Posterior vena cava (tissue), 2 donors: ENCODE results near the gene OVCA2. TPM values are rescaled to one million over a fixed set of nuclear protein-coding genes. Genes with fewer than 3 reads are reported as not detected.
"Not testable (repeated sequence)": the region's sequence is repeated elsewhere in the genome, so short reads cannot be mapped to it uniquely, and the experiment has no call there.

Experiments used
- DNase-seq: peaks from one replicate; pipeline ENCODE4 v3.0.0-alpha.2; 2020; ENCODE audit warnings: low spot score
- intact Hi-C, 2 donors: fragments of 100-400 bp; cut with DNase I; formaldehyde crosslinking; loops; one replicate each; pipeline versions ENCODE4 v1.14.1 to v1.14.2; 2022 to 2023
- total RNA-seq, 2 donors: library from RNA; stranded (reverse); fragmentation: NEBNext Ultra II Directional; extraction: Animal tissue kit (Norgen Biotek cat#: 25700); gene quantifications; one replicate each; pipeline ENCODE4 v1.2.1, GENCODE V29; 2021
- donor health status: DM: yes; HTN: yes; CAD: no.
- donor health status: DM: yes; HTN: yes; CAD: no.

OVCA2 gene
- total RNA-seq, 2 donors from 2014 or later, result 17.4 to 21.2 TPM

- intact Hi-C loops, result no loop called here
- no peak for DNase-seq
Measured at GRCh38 chr17:2012499-2012898, 29.3 kb upstream of the OVCA2 start.

GRCh38 chr17:2013220-2013993 is 28.4 kb upstream of the OVCA2 start:
- DNase-seq, intact Hi-C loops: not testable (repeated sequence)

DNA sequence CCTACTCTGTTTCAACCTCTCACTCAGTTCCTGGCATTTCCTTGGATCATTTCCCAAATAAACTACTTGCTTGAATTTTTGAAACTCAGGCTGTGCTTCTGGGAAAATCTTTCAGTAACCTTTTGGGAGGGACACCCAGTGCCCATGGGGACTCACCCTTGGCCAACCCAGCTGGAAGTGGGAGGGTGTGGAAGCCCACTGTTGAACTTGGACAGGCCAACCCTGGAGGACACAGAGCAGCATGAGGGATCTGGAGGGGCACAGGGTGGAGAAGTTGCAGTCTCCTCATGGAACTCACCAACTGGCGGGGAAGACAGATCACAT is 27.9 kb upstream of the OVCA2 start:
- no peak for DNase-seq
- intact Hi-C loops, result no loop called here

DNA sequence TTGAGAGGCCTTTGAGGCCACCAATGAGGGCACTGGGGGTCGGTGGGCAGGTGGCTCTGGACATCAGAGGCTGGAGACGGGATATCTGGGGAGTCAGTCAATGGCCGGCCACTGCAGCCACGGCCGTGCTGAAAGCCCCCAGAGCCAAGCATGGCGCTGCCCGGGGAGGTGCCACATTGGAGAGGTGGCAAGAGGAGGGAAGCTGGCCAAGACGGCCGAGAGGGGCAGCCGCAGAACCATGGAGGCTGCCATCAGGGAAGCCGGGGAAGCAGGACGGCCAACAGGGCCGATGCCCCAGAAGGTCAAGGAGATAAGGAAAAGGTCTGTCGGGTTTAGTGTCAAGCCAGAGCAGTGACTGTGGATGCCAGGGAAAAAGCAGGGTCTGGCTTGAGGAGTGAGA is 26.5 kb upstream of the OVCA2 start:
- DNase-seq, result no peak
- intact Hi-C loops, result no loop called here

GRCh38 chr17:2016494-2016893 is 25.3 kb upstream of the OVCA2 start:
- no peak for DNase-seq
- intact Hi-C loops, result no loop called here

DNA sequence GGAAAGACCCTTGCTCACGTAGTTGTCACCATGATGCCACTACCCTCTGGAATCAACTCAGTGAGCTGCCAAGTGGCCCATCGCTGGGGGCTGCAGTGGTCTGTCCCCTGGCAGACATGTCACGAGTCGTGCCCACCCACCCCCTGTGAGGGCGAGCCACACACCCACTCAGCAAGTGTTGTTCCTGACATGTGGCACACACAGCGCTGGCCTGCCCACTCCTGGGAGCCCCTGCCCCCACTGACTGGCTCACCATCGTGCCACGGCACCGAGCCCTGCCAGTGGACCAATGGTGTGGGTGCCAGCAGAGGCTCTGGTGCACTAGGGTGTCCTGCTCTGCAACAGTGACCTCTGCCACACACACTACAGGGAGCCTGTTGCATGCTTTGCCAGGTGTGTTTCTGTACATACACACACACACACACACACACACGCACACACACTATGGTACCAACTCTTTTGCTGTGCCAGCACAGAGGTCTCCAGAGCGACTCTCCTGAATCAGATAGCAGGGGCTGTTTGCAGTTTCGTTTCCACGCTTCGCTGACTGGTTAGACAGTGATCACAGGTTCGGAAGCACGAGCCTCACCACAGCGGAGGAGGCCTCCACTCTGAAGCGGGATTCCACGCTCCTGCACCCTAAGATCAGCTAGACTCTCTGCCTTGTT is 24.4 kb upstream of the OVCA2 start:
- intact Hi-C loops, result no loop called here
- no peak for DNase-seq

- no peak for DNase-seq
- intact Hi-C loops, result no loop called here
Measured at GRCh38 chr17:2018716-2019510, 22.9 kb upstream of the OVCA2 start.

DNA sequence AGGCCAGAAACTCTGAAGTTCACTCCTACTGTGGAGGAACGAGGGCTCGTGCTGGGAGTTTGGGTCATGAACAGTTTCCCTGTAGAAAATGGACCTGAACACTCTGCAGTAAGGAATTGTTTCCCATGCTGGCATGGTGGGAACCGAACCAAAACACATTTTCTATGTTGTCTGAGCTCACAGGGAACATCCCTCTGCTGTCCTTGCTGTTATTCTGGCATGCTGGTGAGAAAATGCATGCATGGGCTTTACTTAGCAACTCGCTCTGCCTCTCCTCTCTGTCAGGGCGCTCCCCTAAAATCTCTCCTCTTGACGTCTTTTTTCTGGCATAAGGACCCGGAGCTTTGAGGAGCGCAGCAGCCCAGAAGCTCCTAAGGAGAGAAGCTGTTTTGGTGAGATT is 22.1 kb upstream of the OVCA2 start:
- DNase-seq, result no peak
- intact Hi-C loops, result loop anchor here (5.0 to 10.0 kb wide), 2 partner anchors 45 to 102 kb away; no protein-coding TSS in a partner anchor

DNA sequence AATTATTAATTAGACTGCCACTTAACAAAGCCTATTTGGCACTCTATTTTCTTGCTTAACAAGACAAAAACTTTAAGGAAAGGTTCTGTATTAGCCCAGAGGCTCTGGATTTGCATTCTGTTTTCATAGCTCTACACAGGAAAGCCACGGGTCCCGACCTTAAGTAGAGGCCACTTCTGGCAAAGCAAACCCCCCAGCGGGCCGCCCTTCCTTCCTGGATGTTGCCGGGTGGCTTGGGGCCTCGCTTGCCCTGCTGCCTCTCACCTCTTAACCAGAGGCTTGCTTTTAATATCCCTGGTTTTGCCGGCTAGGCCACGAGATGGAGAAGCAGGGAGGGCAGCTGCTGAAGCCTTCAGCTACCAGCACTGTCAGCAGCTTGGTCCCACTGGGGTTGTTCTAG is 21.1 kb upstream of the OVCA2 start:
- DNase-seq, result no peak
- intact Hi-C loops, result loop anchor here (5.0 to 10.0 kb wide), 2 partner anchors 46 to 103 kb away; no protein-coding TSS in a partner anchor

GRCh38 chr17:2022647-2023240 is 19.1 kb upstream of the OVCA2 start:
- intact Hi-C loops, result loop anchor here (5.0 to 10.0 kb wide), 2 partner anchors 48 to 105 kb away; no protein-coding TSS in a partner anchor

GRCh38 chr17:2023256-2023655 is 18.6 kb upstream of the OVCA2 start:
- intact Hi-C loops, result loop anchor here (5.0 to 10.0 kb wide), 2 partner anchors 48 to 106 kb away; no protein-coding TSS in a partner anchor

More at GRCh38 chr17:2022647-2023240, 19.1 kb upstream of the OVCA2 start:
- DNase-seq, result no peak

DNA sequence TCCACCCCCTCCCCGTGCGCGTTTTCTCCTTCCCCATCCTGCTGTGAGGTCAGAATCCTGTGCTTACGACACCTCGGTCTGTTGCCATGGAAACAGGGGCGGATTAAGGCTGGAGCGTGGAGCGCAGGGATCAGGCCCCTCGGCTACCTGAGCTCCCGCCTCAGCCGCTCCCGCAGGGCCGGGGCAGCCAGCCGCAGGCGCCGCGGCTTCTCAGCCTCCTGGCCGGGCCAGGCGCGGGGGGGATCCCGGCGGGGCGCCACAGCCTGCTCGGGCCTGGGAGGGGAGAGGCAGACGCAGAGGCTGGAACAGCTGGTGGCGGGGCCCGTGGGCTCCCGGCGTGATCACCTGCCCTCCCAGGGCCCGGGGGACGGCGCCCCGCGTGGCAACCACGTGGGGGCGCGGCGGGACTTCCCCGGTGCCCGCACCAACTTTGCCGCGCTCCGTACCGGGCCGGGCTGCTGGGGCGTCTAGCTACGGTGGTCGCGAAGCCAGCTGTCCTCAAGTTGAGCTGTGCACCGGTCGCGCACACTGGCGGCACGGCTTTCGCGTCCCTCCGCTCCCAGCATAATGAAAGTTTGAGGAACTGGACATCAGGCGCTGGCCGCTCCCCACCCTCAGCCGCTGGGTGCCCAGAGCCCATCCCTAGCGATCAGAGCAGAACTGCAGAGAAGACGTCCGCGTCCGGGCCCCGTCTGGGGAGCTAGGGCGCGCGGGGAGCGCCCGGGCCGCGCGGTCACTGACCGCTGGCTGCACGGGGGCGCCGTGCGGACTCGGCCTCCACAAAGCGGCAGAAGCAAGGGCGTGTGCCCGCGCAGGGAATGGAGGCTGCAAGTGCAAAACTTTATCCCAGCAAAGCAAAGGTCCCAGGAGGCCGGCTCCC is 17.9 kb upstream of the OVCA2 start:
- DNase-seq, result peak; percentile 90
- intact Hi-C loops, result loop anchor here (5.0 to 10.0 kb wide), 2 partner anchors 49 to 107 kb away; no protein-coding TSS in a partner anchor

More at GRCh38 chr17:2023256-2023655, 18.6 kb upstream of the OVCA2 start:
- no peak for DNase-seq

GRCh38 chr17:2024572-2025219 is 17.1 kb upstream of the OVCA2 start:
- intact Hi-C loops, result loop anchor here (5.0 to 10.0 kb wide), 3 partner anchors 50 to 117 kb away; no protein-coding TSS in a partner anchor
- DNase-seq, result no peak

DNA sequence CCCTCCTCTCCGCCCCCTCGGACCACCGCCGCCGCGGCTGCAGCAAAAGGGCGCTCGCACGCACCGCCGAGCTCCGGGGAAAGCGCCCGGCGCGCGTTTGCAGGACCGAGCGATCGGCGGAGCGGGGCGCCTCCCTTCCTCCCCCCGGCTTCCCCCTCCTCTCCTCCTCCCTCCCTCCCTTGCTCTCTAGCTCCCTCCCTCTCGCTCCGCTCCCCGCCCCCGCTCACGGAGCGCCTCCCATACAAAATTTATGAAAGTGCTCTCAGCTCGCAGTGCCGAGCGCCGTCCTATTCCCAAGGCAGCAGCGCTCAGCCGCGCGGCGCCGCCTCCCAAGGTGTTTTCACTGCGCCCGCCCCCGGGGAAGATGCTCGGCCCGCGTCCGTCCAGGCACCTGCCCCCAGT is 16.6 kb upstream of the OVCA2 start, which contains the start of gene RTN4RL1:
Gene RTN4RL1 (minus strand): TSS at position 115 of the 402 bp plus-strand sequence. CDS start 469 bp downstream, outside the sequence.
- intact Hi-C loops, result loop anchor here in 1 of 2 donors (5.0 to 10.0 kb wide), 2 partner anchors 50 to 118 kb away; no protein-coding TSS in a partner anchor
- peak; percentile 91 for DNase-seq

GRCh38 chr17:2025622-2026309 is 16.1 kb upstream of the OVCA2 start:
- DNase-seq, result peak; percentile 91
- intact Hi-C loops, result loop anchor here in 1 of 2 donors (5.0 to 10.0 kb wide), 2 partner anchors 51 to 118 kb away; no protein-coding TSS in a partner anchor

DNA sequence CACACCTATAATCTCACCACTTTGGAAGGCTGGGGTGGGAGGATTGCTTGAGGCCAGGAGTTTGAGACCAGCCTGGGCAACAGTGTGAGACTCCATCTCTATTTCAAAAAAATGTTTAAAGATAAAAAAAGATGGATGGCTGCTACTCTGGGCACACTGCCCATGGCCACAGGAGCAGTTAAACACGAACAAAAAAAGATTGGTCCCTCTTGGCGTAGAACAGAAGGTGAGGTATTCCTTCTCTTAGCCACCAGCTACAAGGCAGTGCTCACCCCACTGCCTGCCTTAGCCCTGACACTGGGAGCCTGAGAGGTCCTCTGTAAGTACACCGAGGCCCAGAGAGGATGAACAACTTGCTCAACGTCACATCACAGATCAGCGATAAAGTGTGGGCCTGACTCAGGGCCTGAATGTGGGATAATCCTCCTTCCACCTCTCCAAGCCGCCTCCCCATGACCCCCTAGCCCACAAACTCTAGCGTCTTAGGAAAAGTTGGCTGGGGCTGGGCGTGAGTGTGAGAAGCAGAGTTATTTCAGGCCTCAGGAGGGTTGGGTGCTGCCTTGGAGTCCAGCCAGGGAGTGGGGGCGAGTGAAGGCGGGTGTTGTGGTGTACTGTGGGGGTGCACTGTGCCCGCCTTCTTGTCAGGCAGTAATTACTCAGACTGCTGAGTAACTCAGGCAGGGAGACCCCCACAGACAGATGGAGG is 14.1 kb upstream of the OVCA2 start:
- intact Hi-C loops, result loop anchor here (2.0 to 10.0 kb wide), 3 partner anchors 53 to 120 kb away; no protein-coding TSS in a partner anchor
- no peak for DNase-seq
